NB4 (cell line): ENCODE results near the gene CCM2.

Experiments
- MYC ChIP-seq: IDR thresholded peaks from 2 replicates; pipeline ENCODE4 v1.6.1; 2011; ENCODE audit warnings: low read depth, low read length
- POLR2A ChIP-seq: IDR thresholded peaks from 2 replicates; pipeline ENCODE4 v1.6.1; 2011; ENCODE audit warnings: mild to moderate bottlenecking; ENCODE audit not compliant: insufficient read length; ENCODE audit errors: extremely low read depth
- TF ChIP-seq, protein P1 (sequence below): IDR thresholded peaks from one replicate; pipeline ENCODE4 v1.5.1; 2012; ENCODE audit warnings: low read depth, low read length
- TF ChIP-seq, protein P2 (sequence below): IDR thresholded peaks from 2 replicates; pipeline ENCODE4 v1.6.1; 2011; ENCODE audit warnings: low read depth, low read length

DNA sequence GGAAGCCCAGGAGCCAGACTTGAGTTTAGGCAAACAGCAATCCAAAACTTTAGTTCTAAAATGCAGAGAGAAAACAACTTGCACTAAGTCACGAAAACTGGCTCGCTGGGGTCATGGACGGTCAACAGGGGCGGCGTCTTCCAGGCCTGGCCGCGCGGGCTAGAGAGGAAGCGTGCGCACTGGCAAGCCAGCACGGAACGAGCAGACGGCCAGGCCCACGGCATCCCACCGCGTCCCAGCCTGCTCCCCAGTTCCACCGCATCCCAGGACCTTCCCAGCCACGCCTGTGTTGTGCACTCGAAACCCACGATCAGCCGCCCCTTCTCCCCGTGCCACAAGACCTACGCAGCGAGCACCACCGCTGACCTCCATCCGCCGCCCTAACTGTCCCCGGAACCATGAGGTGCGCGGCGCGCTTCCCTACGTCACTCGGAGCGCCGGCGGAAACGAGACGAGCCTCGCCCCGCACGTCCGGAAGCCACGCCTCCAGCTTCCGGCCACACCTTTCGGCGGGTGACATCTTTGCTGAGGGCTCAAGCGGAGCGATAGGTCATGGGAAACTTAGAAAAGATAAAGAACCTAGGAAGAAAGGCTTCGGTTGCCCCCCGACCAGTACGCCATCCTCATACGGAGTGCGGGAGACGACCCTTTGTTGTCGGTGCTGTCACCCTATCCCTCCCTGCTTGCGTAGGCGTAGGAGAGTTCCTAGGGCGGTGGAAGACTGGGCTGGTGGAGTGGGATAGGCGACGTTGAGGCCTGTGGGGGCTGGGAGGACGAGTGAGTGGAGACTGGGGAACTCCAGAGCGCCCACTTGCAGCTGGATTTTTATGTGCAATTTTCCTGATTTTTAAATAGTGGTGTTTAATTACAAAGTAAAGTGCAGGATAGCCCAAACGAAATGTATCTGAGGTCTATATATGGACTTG is 111.6 kb downstream of the CCM2 start, which contains the start of gene TBRG4:
- TF ChIP-seq, protein P1, sequence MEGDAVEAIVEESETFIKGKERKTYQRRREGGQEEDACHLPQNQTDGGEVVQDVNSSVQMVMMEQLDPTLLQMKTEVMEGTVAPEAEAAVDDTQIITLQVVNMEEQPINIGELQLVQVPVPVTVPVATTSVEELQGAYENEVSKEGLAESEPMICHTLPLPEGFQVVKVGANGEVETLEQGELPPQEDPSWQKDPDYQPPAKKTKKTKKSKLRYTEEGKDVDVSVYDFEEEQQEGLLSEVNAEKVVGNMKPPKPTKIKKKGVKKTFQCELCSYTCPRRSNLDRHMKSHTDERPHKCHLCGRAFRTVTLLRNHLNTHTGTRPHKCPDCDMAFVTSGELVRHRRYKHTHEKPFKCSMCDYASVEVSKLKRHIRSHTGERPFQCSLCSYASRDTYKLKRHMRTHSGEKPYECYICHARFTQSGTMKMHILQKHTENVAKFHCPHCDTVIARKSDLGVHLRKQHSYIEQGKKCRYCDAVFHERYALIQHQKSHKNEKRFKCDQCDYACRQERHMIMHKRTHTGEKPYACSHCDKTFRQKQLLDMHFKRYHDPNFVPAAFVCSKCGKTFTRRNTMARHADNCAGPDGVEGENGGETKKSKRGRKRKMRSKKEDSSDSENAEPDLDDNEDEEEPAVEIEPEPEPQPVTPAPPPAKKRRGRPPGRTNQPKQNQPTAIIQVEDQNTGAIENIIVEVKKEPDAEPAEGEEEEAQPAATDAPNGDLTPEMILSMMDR = peak; percentile 53
- TF ChIP-seq POLR2A = peak; percentile 99
- peak; percentile 100 for TF ChIP-seq MYC
- TF ChIP-seq, protein P2, sequence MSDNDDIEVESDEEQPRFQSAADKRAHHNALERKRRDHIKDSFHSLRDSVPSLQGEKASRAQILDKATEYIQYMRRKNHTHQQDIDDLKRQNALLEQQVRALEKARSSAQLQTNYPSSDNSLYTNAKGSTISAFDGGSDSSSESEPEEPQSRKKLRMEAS = peak; percentile 98
